SKM-1 treated with dmso at 0.1 percent for 144 hours (cell line): ENCODE data around the gene LRRC41.
"Not testable (repeated sequence)": the region's sequence is repeated elsewhere in the genome, so short reads cannot be mapped to it uniquely, and the experiment has no call there.

ENCODE experiments used
- DNase-seq: peaks from one replicate; lab custom pipeline; 2025; ENCODE audit not compliant: unreplicated experiment; lab: John Stamatoyannopoulos, UW

Gene LRRC41, protein sequence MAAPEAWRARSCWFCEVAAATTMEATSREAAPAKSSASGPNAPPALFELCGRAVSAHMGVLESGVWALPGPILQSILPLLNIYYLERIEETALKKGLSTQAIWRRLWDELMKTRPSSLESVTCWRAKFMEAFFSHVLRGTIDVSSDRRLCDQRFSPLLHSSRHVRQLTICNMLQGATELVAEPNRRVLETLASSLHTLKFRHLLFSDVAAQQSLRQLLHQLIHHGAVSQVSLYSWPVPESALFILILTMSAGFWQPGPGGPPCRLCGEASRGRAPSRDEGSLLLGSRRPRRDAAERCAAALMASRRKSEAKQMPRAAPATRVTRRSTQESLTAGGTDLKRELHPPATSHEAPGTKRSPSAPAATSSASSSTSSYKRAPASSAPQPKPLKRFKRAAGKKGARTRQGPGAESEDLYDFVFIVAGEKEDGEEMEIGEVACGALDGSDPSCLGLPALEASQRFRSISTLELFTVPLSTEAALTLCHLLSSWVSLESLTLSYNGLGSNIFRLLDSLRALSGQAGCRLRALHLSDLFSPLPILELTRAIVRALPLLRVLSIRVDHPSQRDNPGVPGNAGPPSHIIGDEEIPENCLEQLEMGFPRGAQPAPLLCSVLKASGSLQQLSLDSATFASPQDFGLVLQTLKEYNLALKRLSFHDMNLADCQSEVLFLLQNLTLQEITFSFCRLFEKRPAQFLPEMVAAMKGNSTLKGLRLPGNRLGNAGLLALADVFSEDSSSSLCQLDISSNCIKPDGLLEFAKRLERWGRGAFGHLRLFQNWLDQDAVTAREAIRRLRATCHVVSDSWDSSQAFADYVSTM

DNA sequence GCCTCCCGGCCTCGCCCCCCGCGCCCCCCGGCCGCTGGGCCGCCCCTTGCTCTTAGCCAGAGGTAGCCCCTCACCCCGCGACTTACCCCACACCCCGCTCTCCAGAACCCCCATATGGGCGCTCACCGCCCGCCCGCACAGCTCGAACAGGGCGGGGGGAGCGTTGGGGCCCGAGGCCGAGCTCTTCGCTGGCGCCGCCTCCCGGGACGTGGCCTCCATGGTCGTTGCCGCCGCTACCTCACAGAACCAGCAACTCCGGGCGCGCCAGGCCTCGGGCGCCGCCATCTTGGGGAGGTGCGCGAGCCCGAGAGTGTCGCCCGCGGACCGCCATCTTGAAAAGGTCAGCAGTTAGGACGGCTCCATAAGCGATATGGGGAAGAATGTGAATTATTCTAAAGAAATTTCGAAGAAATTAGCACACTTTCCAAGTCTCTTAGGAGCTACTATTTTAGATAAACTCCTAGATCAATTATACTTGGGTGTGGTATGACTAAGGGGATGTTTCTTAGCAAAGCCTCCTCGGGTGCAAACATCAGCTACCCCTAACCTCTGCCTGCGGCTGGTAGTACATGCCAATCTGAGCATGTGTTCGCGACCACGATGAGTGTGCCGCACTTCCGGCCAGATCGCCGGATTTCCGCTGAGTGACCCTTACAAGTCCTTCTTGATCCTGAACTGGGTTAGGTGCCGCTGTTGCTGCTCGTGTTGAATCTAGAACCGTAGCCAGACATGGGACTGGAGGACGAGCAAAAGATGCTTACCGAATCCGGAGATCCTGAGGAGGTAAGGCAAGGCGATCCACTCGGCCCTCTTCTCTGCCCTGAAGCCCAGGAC lies at the start of gene LRRC41, which contains the start of gene UQCRH:
Gene LRRC41 (minus strand): TSS at position 579 of the 834 bp plus-strand sequence. CDS start 294 bp downstream, at position 285.
Gene UQCRH (plus strand): TSS at position 661 of the 834 bp plus-strand sequence. CDS start 69 bp downstream, at position 730.
- DNase-seq = peak; percentile 93

DNA sequence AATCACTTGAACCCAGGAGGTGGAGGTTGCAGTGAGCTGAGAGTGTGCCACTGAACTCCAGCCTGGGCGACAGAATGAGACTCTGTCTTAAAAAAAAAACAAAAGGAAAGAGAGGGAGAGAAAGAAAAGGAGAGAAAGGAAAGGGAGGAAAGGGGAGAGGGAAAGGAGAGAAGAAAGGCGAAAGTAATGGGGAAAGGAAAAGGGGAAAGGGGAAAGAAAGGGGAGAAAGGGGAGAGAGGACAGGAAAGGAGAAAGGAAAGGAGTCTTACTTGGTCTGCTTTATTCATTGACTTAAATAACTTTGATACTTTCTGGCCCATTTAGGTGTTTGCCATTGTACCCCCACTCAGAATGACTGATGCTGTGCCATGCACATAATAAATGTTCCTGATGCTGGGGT lies 48.9 kb upstream of the LRRC41 start:
- no peak for DNase-seq

DNA sequence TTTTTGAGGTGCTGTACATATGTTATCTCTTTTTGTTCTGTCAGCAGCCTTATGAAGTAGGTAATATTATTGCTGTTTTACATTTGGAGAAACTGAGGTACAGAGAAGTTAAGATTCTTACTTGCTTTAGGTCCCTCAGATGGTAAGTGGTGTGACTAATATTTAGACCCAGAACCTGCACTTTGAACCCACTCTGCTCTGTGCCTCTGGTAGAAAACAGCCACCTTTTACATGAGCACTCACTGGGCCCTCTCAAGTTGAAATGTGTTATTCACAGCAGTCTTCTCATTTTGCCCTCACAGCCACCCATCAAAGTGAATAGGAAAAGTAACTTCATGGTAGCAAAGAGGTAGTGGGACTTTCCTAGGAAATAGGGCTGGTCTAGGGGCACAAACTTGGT lies 41.9 kb upstream of the LRRC41 start:
- no peak for DNase-seq

DNA sequence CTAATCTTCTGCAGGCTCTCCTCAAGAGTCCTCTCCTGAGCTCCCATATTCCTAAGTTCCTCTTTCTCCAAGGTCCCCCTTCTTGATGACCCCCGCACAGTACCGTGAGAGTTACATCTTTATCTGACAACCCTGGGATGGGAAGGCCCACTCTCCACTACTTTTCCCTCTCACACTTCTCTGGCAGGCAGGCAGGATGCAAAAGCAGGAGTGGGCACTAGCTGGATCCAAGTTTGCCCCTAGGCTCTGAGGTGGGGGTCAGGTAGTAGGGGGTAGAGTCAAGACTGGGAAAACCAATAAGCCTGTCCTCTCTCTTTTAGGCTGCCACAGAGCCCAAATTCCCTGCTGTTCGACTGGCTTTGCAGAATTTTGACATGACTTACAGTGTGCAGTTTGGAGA lies 41.1 kb upstream of the LRRC41 start:
- DNase-seq = no peak

DNA sequence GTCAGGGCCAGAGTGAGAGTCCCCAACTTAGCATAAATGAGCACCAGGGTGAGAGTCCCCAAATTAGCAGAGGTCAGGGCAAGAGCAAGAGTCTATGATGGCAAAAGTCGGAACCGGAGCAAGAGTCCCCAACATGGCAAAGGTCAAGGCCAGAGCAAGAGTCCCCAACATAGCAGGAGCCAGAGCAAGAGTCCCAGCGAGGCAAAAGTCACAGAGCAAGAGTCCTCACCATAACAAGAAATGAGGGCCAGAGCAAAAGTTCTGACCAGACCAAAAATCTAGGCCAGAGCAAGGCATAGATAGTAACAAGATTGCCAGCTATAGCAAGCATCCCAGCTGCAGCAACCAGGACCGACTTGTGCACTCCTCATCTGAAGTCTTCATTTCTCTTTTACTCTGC lies 40.3 kb upstream of the LRRC41 start:
- no peak for DNase-seq

DNA sequence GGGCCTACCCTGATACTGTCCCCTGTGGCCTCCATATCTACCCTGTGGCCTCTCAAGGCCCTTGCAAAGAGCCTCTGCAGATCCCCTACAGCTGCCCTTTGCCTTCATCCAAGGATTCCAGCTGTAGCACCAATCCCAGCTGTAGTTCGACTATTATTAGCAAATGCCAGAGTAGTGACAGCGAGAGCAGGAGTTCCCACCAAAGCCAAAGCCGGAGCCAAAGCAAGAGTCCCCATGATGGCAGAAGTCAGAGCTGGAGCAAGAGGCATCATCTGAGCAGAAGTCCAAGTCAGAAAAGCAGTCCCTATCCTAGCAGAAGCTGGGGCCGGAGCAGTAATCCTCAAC lies 39.9 kb upstream of the LRRC41 start:
- no peak for DNase-seq

DNA sequence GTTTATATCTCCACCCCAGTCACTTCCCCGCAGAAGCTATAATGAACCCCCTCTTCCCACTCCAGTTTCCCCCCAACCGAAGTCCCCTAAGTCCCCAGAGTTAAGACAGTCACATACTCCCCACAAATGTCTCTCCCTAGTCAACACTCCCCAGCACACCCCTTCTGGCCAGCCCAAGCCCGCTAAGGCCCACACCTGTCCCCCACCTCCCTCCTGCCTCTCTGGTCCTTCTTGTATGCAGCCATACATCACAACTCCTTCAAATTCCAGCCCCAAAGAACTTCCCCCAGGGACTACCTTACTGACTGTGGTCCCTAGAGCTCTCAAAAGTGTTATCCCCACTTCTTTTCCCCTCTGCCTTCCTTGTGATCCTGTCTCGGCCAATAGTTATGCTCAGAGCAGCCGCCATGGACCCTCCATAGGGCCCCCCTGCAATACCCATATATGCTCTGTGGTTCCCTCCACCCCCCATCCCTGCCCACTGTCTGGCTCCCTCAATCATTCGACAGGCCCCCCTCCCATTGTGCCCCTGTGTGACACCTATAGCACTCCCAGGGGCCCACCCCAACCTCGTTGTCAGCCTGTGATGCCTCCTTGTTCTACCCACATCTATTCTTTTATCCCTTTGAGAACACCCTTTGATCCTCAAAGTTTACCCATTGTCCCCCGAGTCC lies 39.4 kb upstream of the LRRC41 start:
- DNase-seq = no peak

DNA sequence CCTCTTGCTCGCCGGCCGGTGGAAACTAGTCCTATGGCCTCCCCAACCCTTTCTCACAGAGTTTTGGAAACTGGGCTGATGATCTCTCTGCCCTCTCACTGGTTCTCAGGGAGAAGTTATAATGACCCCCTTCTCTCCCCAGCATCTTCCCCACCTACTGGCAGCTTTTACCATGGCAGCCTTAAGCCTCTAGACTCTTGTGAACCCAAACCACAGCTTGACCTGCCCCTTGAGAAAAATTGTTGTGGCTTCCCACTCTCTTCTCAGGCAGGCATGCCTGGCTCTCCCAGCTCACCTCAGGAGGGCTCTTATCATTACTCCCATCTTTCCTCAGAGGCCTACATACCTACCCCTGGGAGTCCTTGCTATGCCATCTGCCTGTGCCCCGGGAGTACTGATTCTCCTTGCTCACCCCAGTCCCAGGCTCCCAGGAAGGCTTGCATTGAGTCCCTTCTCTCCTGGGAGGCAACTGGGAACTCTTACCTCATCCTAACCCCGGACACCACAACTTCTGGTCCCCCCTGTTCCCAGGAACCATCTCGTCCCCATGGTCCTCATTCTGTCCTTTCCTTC lies 38.8 kb upstream of the LRRC41 start:
- no peak for DNase-seq

DNA sequence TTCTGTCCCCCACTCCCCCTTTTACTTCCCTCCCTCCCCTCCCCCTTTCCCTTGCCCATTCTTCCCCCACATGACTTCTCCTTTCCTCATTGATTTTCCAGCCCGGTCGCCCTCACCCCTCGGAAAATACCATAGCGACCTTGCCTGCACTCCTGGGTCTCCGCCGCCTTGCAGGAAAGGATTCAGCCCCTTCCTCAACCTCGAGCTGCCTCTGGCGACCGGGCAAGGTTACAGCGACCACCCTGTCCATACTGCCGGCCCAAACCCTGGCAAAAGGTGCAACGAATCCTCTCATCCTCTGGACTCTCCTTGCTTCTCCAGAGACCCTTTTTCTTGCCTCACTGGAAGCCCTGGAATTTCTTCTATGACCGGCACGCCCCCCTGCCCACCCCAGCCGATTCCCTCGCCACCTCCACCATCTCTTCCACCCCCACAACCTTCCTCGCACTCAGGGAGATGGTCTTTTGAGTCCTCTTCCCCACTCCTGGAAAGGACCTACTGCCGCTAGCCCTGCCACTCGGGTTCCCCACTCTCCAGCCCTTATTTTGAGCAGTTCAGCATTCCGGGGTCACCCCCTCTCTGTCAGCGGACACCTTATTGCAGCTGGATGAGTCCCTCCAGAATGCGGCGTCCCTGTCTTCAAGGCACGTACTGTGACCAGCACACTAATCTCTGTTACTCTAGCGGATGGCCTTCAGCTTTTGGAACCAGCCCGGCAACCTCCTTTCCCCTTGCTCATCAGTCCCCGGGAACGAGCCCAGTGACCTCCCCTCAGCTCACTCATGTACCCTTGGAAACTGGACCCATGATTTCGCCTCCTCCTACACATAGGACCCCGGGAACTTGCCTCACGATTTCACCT lies 38.0 kb upstream of the LRRC41 start:
- DNase-seq = no peak

DNA sequence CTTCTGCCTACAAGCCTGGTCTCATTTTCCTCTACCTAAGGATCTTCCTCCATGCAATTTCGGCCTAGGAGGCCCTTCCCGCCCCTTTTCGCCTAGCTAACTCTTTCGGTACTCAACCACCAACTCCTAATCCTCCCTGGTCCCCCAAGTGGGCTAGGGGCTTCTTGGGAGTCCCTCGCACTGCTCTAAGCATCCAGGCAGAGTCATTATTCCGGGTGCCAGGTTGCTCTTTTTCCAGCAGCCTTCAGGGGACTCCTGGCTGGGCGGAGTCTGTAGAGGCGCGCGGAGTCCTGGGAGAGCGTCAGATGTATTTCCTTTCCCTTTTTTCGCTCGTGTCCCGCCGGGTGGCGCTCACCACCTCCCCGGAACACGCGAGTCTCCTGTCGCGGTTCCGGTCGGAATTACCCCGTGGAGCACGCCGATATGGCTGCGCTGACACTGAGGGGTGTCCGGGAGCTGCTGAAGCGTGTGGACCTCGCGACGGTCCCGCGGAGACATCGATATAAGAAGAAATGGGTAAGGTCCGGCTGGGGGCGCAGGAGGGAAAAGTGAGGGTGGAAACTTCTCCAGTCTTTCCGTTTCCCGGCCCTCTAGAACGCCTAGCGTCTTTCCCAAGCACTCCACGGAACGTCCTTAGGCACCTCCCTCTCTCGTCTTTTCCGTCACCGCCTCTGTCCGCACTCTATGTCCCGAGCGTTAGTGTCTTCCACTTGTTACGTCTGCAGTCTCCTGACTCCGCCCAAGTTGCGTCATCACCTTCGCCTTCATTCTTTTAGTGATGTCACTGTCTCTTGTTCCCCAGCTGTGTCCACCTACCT lies 37.2 kb upstream of the LRRC41 start, which contains the start of gene NSUN4:
Gene NSUN4 (plus strand): TSS at position 404 of the 818 bp plus-strand sequence. CDS start 20 bp downstream, at position 424.
- peak; percentile 93 for DNase-seq

DNA sequence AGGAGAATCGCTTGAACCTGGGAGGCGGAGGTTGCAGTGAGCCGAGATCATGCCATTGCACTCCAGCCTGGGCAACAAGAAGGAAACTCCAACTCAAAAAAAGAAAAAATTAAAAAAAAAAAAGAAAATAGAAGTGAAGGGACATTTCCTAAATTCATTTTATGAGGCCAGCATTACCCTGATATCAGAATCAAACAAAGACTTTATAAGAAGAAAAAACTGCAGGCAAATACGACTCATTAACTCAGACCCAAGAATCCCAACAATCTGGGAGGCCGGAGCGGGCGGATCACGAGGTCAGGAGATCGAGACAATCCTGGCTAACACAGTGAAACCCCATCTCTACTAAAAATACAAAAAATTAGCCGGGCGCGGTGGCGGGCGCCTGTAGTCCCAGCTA lies 34.0 kb upstream of the LRRC41 start:
- not testable (repeated sequence) for DNase-seq

DNA sequence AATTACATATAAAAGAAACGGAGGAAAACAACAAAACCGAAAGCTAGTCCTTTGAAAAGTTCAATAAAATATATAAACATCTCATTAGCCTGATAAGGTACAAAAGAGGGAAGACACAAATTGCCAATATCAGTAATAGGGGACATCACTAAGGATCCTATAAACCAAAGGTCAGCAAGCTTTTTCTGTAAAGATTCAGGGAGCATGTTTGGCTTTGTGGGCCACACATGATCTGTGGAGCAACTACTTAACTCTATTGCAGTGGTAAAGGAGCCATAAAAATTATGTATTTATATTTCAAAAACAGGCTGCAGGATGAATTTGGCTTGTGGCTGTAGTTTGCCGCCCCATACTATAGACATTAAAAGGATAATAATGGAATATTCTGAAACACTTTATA lies 31.7 kb upstream of the LRRC41 start:
- no peak for DNase-seq

DNA sequence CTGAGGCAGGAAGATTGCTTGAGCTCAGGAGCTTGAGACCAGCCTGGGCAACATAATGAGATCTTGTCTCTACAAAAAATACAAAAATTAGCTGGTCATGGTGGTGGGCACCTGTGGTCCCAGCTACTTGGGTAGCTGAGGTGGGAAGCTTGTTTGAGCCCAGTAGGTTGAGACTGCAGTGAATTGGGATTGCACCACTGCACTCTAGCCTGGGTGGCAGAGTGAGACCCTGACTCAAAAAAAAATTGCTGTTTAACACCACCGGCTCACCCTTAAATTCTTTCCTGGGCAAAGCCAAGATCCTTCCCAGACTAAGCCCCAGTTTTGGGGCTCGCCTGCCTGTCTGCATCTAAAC lies 30.6 kb upstream of the LRRC41 start:
- DNase-seq = no peak

DNA sequence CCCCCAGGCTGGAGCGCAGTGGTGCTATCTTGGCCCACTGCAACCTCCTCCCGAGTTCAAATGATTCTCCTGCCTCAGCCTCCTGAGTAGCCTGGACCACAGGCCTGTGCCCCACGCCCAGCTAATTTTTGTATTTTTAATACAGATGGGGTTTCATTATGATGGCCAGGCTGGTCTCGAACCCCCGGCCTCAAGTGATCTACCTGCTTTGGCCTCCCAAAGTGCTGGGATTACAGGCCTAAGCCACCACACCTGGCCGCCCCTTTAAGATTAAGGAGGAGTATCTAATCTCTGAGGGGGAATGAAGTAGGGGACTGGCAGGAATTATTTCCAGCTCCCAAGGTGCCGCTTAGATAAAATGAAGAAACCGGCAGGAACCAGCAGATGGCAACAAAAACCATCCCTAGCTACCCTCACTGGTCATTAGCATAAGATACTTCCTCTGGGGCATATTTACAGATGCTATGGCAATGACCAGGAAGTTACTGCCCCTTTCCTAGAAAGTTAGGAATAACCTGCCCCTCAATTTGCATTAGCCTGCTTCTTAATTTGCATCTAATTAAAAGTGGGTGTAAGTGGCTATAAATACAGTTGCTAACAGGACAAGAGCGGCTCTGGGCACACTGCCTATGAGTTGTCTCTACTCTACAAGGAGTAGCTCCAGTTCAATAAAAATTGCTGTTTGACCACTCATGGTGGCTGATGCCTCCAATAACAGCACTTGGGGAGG lies 30.0 kb upstream of the LRRC41 start:
- DNase-seq = peak; percentile 49

DNA sequence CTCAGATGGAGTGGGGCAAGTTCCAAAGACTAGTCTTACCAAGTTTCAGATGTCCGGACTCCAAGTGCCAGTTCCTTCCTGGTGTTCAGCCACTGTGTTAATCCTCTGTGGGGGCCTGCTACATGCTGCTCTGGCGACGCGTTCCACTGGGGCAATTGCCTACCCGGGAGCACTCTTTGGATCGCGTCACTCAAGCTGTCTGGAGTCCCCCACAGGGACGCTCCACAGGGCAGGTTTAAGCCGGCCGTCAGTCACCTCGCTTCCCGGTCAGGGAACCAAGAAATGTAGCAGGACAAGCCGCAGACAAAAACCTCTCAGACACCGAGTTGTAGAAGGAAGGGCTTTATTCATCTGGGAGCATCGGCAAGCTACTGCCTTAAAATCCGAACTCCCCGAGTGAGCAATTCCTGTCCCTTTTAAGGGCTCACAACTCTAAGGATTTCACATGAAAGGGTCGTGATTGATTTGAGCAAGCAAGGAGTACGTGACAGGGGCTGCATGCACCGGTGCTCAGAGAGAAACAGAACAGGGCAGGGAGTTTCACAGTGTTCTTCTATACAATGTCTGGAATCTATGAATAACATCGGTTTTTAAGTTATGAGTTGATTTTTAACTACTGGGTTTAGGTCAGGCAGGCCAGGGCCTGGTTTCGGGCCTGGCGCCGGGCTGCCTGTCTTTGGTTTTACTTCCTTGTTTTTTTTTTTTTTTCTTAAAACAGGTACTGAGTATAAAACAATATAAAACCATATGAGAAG lies 28.5 kb upstream of the LRRC41 start:
- not testable (repeated sequence) for DNase-seq

DNA sequence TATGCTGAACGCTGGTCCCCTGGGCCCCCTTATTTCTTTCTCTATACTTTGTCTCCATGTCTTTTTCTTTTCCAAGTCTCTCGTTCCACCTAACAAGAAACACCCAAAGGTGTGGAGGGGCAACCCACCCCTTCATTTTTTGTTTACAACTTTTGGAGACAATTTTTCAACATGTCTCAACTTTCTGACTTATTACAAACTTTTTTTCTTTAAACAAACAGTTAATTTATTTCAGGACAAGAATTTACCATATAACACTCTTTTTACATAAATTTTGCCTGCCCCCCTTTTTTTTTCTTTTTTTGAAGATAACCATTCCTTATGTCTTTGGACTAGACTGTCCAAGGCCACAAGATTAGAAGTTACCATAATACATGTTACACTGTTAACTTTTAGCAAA lies 27.0 kb upstream of the LRRC41 start:
- not testable (repeated sequence) for DNase-seq

DNA sequence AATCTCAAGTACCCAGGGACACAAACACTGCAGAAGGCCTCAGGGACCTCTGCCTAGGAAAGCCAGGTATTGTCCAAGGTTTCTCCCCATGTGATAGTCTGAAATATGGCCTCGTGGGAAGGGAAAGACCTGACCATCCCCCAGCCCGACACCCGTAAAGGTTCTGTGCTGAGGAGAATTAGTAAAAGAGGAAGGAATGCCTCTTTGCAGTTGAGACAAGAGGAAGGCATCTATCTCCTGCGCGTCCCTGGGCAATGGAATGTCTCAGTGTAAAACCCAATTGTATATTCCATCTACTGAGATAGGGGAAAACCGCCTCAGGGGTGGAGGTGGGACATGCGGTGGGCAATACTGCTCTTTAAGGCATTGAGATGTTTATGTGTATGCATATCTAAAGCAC lies 26.4 kb upstream of the LRRC41 start:
- DNase-seq = not testable (repeated sequence)
